Islet of Langerhans (tissue), 1 donor: ENCODE results near the gene EGLN3.

Experiments used
- FAIRE-seq: peaks from one replicate; lab custom pipeline; 2011; peaks lifted over from hg19 to GRCh38; lab: Jason Lieb, UNC

EGLN3 gene

GRCh38 chr14:33962016-33962415 is 11.1 kb upstream of the EGLN3 start:
- no peak for FAIRE-seq

- FAIRE-seq = no peak
Measured at GRCh38 chr14:33959692-33960151, 8.8 kb upstream of the EGLN3 start.

GRCh38 chr14:33958605-33959226 is 7.8 kb upstream of the EGLN3 start:
- FAIRE-seq = no peak

- FAIRE-seq = no peak
Measured at GRCh38 chr14:33957993-33958392, 7.1 kb upstream of the EGLN3 start.

GRCh38 chr14:33957299-33957698 is 6.4 kb upstream of the EGLN3 start:
- FAIRE-seq = no peak

GRCh38 chr14:33956640-33957039 is 5.8 kb upstream of the EGLN3 start:
- FAIRE-seq = no peak

- no peak for FAIRE-seq
Measured at GRCh38 chr14:33954016-33954598, 3.2 kb upstream of the EGLN3 start.

- no peak for FAIRE-seq
Measured at GRCh38 chr14:33952541-33952940, 1.7 kb upstream of the EGLN3 start.

- no peak for FAIRE-seq
Measured at GRCh38 chr14:33951183-33951840, 438 bp upstream of the EGLN3 start.

- no peak for FAIRE-seq
Measured at GRCh38 chr14:33949411-33949893, 1.4 kb downstream of the EGLN3 start.

GRCh38 chr14:33948869-33949408 is 1.9 kb downstream of the EGLN3 start:
- FAIRE-seq = no peak

- no peak for FAIRE-seq
Measured at GRCh38 chr14:33948145-33948868, 2.6 kb downstream of the EGLN3 start.

GRCh38 chr14:33946679-33947476 is 4.0 kb downstream of the EGLN3 start:
- no peak for FAIRE-seq

GRCh38 chr14:33945210-33946088 is 5.4 kb downstream of the EGLN3 start:
- FAIRE-seq = no peak

- peak; percentile 93 for FAIRE-seq
Measured at GRCh38 chr14:33943096-33943883, 7.6 kb downstream of the EGLN3 start.

GRCh38 chr14:33941718-33942117 is 9.2 kb downstream of the EGLN3 start:
- no peak for FAIRE-seq

GRCh38 chr14:33940561-33941011 is 10.3 kb downstream of the EGLN3 start:
- no peak for FAIRE-seq

- no peak for FAIRE-seq
Measured at GRCh38 chr14:33938131-33938949, 12.5 kb downstream of the EGLN3 start.

GRCh38 chr14:33936391-33936790 is 14.5 kb downstream of the EGLN3 start:
- FAIRE-seq = no peak
